Spleen (tissue), 11 donors: ENCODE results near the gene IFFO2. TPM values are rescaled to one million over a fixed set of nuclear protein-coding genes. Genes with fewer than 3 reads are reported as not detected.

ENCODE experiments used
- DNase-seq: peaks from one replicate; pipeline ENCODE4 v3.0.0-alpha.2; 2020
- H3K27ac ChIP-seq, 8 donors: fragments of 200-600 bp; sonication (generic) in 7 of 8; 1 replicate in 4 of 8; 2 replicates in 4 of 8; pipeline versions ENCODE4 v1.5.0 to v1.8.0; 2016 to 2021; ENCODE audit warnings: inconsistent platforms in 4 of 8, mild to moderate bottlenecking in 4 of 8, moderate library complexity in 1 of 8
- H3K27me3 ChIP-seq, 7 donors: fragments of 200-600 bp; sonication (generic) in 6 of 7; replicated peaks in 1 of 7; 1 replicate in 4 of 7; 2 replicates in 3 of 7; pipeline versions ENCODE4 v1.5.0 to v1.8.0; 2016 to 2021; ENCODE audit warnings: inconsistent platforms in 3 of 7, mild to moderate bottlenecking in 1 of 7
- H3K36me3 ChIP-seq, 6 donors: fragments of 200-600 bp; sonication (generic) in 5 of 6; 1 replicate in 4 of 6; 2 replicates in 2 of 6; pipeline versions ENCODE4 v1.5.0 to v1.8.0; 2016 to 2021; ENCODE audit warnings: inconsistent platforms in 2 of 6
- H3K4me1 ChIP-seq, 6 donors: fragments of 200-600 bp; sonication (generic) in 5 of 6; 1 replicate in 3 of 6; 2 replicates in 3 of 6; pipeline versions ENCODE4 v1.5.0 to v1.8.0; 2016 to 2021; ENCODE audit warnings: inconsistent platforms in 3 of 6
- H3K4me3 ChIP-seq, 8 donors: fragments of 200-600 bp; sonication (generic) in 7 of 8; 1 replicate in 4 of 8; 2 replicates in 4 of 8; pipeline versions ENCODE4 v1.5.0 to v1.8.0; 2016 to 2021; ENCODE audit warnings: inconsistent platforms in 4 of 8, mild to moderate bottlenecking in 4 of 8, moderate library complexity in 2 of 8
- H3K9me3 ChIP-seq, 8 donors: fragments of 200-600 bp; sonication (generic) in 7 of 8; 1 replicate in 4 of 8; 2 replicates in 4 of 8; pipeline versions ENCODE4 v1.5.0 to v1.8.0; 2016 to 2021; ENCODE audit warnings: inconsistent platforms in 4 of 8
- POLR2A ChIP-seq, 3 donors: fragments of 450-650 bp; IDR thresholded peaks; one replicate each; pipeline ENCODE4 v1.5.1; 2017; ENCODE audit warnings: antibody characterized with exemption in 3 of 3, mild to moderate bottlenecking in 1 of 3
- POLR2AphosphoS5 ChIP-seq, 3 donors: sonication (generic); formaldehyde crosslinking; IDR thresholded peaks; one replicate each; pipeline ENCODE4 v1.5.1; 2017; ENCODE audit warnings: antibody characterized with exemption in 3 of 3
- WGBS, 5 donors: extraction: QIAGEN DNeasy Blood & Tissue Kit in 3 of 5; methylation state at CpG; one replicate each; pipeline versions ENCODE4 v1.1.5 to v1.1.7; 2013 to 2018; 5-methylcytosine and 5-hydroxymethylcytosine counted together
- intact Hi-C: fragments of 100-400 bp; cut with DNase I; formaldehyde crosslinking; loops from one replicate; pipeline ENCODE4 v1.15.0; 2023; ENCODE audit warnings: low total_unique reads
- polyA plus RNA-seq, 3 donors: library from polyadenylated mRNA; stranded (reverse); fragments of 200-250 nt; gene quantifications; one replicate each; pipeline ENCODE4 v1.2.1, GENCODE V29; 2013
- total RNA-seq, 7 donors: library from RNA; depleted of rRNA in 3 of 7; stranded (reverse); fragments of >200 nt in 3 of 7; fragmentation: NEBNext Ultra II Directional in 4 of 7; extraction: Animal tissue kit (Norgen Biotek cat#: 25700) in 4 of 7; gene quantifications; one replicate each; pipeline versions ENCODE4 v1.1.0 to v1.2.1, GENCODE V29; 2016 to 2021
- TF ChIP-seq, protein P1 (sequence below), 11 experiments: fragments of 200-600 bp in 7 of 11; fragments of 450-650 bp in 4 of 11; sonication (generic) in 4 of 11; IDR thresholded peaks in 8 of 11; conservative IDR thresholded peaks in 3 of 11; 1 replicate in 7 of 11; 2 replicates in 4 of 11; pipeline versions ENCODE4 v1.4.0 to v1.8.0; 2016 to 2021; ENCODE audit warnings: antibody characterized with exemption in 11 of 11, inconsistent platforms in 4 of 11, mild to moderate bottlenecking in 1 of 11
- donor health status: healthy with polysubstance abuse.
- donor health status: DM: no; HTN: no; CAD: no; lungs with moderate emphysema.
- donor health status: DM: no; HTN: no; CAD: no.
- donor health status: Bipolar disorder and iron deficiency.
- donor health status: healthy.
- donor health status: DM: no; HTN: no; CAD: no.
- donor health status: DM: yes; HTN: yes; CAD: no.

The IFFO2 gene
- total and polyA plus RNA-seq, 10 donors: 2.7 to 19.7 (median 14.8) TPM

GRCh38 chr1:18866314-18866713 is 90.2 kb downstream of the IFFO2 start:
- H3K36me3 ChIP-seq: no peaks in the 10 kb centered on the region
- WGBS, 5 donors: 69 to 87% (median 80%) methylated on average over 6 of the region's 6 CpGs
- DNase-seq: no peak
- H3K27me3 ChIP-seq: peaks cover 0 to 18% (median 0%) of the 10 kb centered on the region in 7 donors
- H3K9me3 ChIP-seq: no peaks in the 10 kb centered on the region
- TF ChIP-seq POLR2AphosphoS5 (IDR thresholded peaks at IDR 0.05) (no peak), POLR2A (IDR thresholded peaks at IDR 0.05) (no peak)
- TF ChIP-seq, protein P1, sequence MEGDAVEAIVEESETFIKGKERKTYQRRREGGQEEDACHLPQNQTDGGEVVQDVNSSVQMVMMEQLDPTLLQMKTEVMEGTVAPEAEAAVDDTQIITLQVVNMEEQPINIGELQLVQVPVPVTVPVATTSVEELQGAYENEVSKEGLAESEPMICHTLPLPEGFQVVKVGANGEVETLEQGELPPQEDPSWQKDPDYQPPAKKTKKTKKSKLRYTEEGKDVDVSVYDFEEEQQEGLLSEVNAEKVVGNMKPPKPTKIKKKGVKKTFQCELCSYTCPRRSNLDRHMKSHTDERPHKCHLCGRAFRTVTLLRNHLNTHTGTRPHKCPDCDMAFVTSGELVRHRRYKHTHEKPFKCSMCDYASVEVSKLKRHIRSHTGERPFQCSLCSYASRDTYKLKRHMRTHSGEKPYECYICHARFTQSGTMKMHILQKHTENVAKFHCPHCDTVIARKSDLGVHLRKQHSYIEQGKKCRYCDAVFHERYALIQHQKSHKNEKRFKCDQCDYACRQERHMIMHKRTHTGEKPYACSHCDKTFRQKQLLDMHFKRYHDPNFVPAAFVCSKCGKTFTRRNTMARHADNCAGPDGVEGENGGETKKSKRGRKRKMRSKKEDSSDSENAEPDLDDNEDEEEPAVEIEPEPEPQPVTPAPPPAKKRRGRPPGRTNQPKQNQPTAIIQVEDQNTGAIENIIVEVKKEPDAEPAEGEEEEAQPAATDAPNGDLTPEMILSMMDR (IDR thresholded peaks at IDR 0.05 in 8 of 11, conservative IDR thresholded peaks at IDR 0.05 in 3 of 11): no peak
- intact Hi-C loops: no loop called here
- H3K4me1 ChIP-seq: peaks cover 0 to 6% (median 0%) of the 10 kb centered on the region in 6 donors
- no peak overlapping the region for H3K27ac ChIP-seq
- H3K4me3 ChIP-seq: no peak overlapping the region

GRCh38 chr1:18865176-18865575 is 91.3 kb downstream of the IFFO2 start:
- no peaks in the 10 kb centered on the region for H3K9me3 ChIP-seq
- H3K4me1 ChIP-seq: peaks cover 0 to 6% (median 0%) of the 10 kb centered on the region in 6 donors
- intact Hi-C loops: no loop called here
- 70 to 85% (median 76%) methylated on average over 3 to 9 of the region's 9 CpGs for WGBS, 5 donors
- peaks cover 0 to 18% (median 0%) of the 10 kb centered on the region in 7 donors for H3K27me3 ChIP-seq
- no peak overlapping the region for H3K4me3 ChIP-seq
- TF ChIP-seq, protein P1 (IDR thresholded peaks at IDR 0.05 in 8 of 11, conservative IDR thresholded peaks at IDR 0.05 in 3 of 11): no peak
- TF ChIP-seq POLR2A (IDR thresholded peaks at IDR 0.05) (no peak), POLR2AphosphoS5 (IDR thresholded peaks at IDR 0.05) (no peak)
- H3K36me3 ChIP-seq: no peaks in the 10 kb centered on the region
- DNase-seq: no peak
- H3K27ac ChIP-seq: no peak overlapping the region

DNA sequence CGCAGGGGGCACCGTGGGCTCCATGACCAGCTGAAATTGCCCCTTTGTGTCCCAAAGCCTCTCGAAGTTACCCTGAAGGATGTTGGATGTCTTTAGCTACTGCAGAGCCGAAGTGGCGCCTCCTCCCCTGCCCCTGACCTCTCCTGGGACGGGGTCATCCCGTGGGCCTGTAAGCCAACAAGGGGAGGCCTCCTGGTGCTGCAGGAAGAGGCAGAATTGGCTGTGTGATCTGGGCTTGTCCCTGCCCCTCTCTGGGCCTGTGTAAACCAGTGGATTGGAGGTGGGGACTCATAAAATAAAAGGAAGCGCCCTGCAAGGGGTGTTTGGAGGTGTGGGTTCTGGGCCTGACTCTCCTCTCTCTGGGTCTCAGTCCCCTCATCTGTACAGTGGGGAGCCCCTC is 94.9 kb downstream of the IFFO2 start:
- 62 to 77% (median 71%) methylated on average over 8 of the region's 8 CpGs for WGBS, 5 donors
- no peaks in the 10 kb centered on the region for H3K36me3 ChIP-seq
- no peak overlapping the region for H3K4me3 ChIP-seq
- H3K27me3 ChIP-seq: peaks cover 0 to 18% (median 0%) of the 10 kb centered on the region in 7 donors
- intact Hi-C loops: no loop called here
- DNase-seq: no peak
- TF ChIP-seq, protein P1 (IDR thresholded peaks at IDR 0.05 in 8 of 11, conservative IDR thresholded peaks at IDR 0.05 in 3 of 11): no peak
- TF ChIP-seq POLR2A (IDR thresholded peaks at IDR 0.05) (no peak), POLR2AphosphoS5 (IDR thresholded peaks at IDR 0.05) (no peak)
- H3K9me3 ChIP-seq: no peaks in the 10 kb centered on the region
- H3K27ac ChIP-seq: no peak overlapping the region
- peaks cover 0 to 6% (median 0%) of the 10 kb centered on the region in 6 donors for H3K4me1 ChIP-seq

DNA sequence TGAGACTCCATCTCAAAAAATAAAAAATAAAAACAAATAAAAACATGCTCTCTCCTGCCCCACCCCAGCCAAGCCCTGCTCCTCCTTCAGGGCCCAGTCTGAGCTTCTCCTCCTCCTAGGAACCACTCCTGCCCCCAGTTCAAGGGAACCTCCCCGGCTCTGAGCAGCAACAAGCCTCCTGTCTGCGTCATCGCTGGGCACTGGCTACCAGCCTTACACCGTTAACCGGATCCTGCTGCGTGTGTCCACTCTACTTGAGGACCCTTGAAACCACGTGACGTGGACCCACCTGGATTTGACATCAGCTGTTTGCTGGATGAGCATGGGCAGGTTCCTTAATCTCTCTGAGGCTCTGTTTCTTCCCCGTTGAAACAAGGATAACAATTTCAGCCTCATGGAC is 95.4 kb downstream of the IFFO2 start:
- TF ChIP-seq, protein P1 (IDR thresholded peaks at IDR 0.05 in 8 of 11, conservative IDR thresholded peaks at IDR 0.05 in 3 of 11): no peak
- no peak for TF ChIP-seq POLR2AphosphoS5 (IDR thresholded peaks at IDR 0.05)
- no peak for TF ChIP-seq POLR2A (IDR thresholded peaks at IDR 0.05)
- Histone ChIP-seq H3K4me1 (peaks cover 0 to 6% (median 0%) of the 10 kb centered on the region in 6 donors), H3K9me3 (no peaks in the 10 kb centered on the region), H3K36me3 (no peaks in the 10 kb centered on the region), H3K27ac (no peak overlapping the region), H3K27me3 (peaks cover 0 to 17% (median 0%) of the 10 kb centered on the region in 7 donors), H3K4me3 (no peak overlapping the region)
- intact Hi-C loops: no loop called here
- WGBS, 5 donors: 76 to 84% (median 81%) methylated on average over 9 of the region's 9 CpGs
- no peak for DNase-seq
